HK-2 (cell line): ENCODE results near the gene SAPCD2.
A peak's percentile ranks its signal among the peaks of the same experiment; 100 is the strongest.

Experiments
- DNase-seq: peaks from one replicate; pipeline ENCODE4 v3.0.0-alpha.2; 2018; ENCODE audit not compliant: unreplicated experiment

SAPCD2 gene

GRCh38 chr9:137082222-137082924, 12.0 kb upstream of the SAPCD2 start:
- no peak for DNase-seq

GRCh38 chr9:137080260-137081122, 10.1 kb upstream of the SAPCD2 start:
- DNase-seq, result no peak

- no peak for DNase-seq
Observed at GRCh38 chr9:137079401-137079787, 9.0 kb upstream of the SAPCD2 start.

- no peak for DNase-seq
Observed at GRCh38 chr9:137078701-137079400, 8.5 kb upstream of the SAPCD2 start.

- no peak for DNase-seq
Observed at GRCh38 chr9:137077758-137078693, 7.7 kb upstream of the SAPCD2 start.

GRCh38 chr9:137077010-137077747, 6.8 kb upstream of the SAPCD2 start, which contains the start of gene UAP1L1:
Gene UAP1L1, plus strand, starts transcription at chr9:137077517. Its CDS starts 16 bp downstream, at chr9:137077533.
- DNase-seq, result no peak

- DNase-seq, result no peak
Observed at GRCh38 chr9:137076636-137077009, 6.3 kb upstream of the SAPCD2 start.

GRCh38 chr9:137075275-137075775, 5.0 kb upstream of the SAPCD2 start:
- no peak for DNase-seq

- DNase-seq, result no peak
Observed at GRCh38 chr9:137074657-137075274, 4.4 kb upstream of the SAPCD2 start.

- no peak for DNase-seq
Observed at GRCh38 chr9:137073992-137074399, 3.6 kb upstream of the SAPCD2 start.

- DNase-seq, result no peak
Observed at GRCh38 chr9:137071282-137071681, 925 bp upstream of the SAPCD2 start.

GRCh38 chr9:137070906-137071275, 534 bp upstream of the SAPCD2 start:
- no peak for DNase-seq

GRCh38 chr9:137069508-137070091, 757 bp downstream of the SAPCD2 start:
- DNase-seq, result no peak

- no peak for DNase-seq
Observed at GRCh38 chr9:137068539-137069507, 1.5 kb downstream of the SAPCD2 start.

GRCh38 chr9:137067860-137068538, 2.4 kb downstream of the SAPCD2 start:
- DNase-seq, result peak; percentile 86

- no peak for DNase-seq
Observed at GRCh38 chr9:137066096-137066861, 4.1 kb downstream of the SAPCD2 start.

- no peak for DNase-seq
Observed at GRCh38 chr9:137065336-137065967, 4.9 kb downstream of the SAPCD2 start.
